Measurements from ENCODE around the gene DHX29.

DHX29 gene

DNA sequence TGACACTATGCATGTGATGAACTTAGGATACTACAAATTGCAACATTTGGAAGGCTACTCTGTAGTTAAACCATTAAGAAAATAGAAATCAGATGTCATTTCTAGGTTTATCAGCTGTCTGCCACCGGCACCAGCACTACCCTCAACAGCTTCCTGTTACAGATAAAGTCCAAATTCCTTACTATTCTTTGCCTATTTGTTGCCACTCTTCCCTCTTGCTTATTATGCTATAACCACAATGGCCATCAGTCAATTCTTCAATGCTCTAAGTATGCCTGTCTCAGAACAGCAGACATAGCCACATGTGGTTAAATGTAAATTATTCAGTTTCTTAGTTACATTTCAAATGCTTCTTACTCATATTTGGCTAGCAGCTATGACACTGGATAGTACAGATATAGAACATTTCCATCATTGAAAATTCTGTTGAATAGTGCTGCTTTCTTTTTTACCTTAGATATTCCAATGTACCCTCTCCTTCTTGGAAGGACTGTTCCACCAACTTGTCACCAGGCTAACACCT lies 21.0 kb downstream of the DHX29 start:
- no peak overlapping the region for H2BK15ac ChIP-seq (ENCODE audit: low read length)
- H3K27me3 ChIP-seq (ENCODE audit: control insufficient read depth in 3 of 3, insufficient read depth in 3 of 3, low read depth in 1 of 3, low read length in 3 of 3) = no peaks in the 10 kb centered on the region
- H3K14ac ChIP-seq (ENCODE audit: low read length) = no peak overlapping the region
- no peak overlapping the region for H3K4ac ChIP-seq (ENCODE audit: low read length)
- no peaks in the 10 kb centered on the region for H3K4me1 ChIP-seq (ENCODE audit: control insufficient read depth in 2 of 2, insufficient read depth in 1 of 2, low read depth in 1 of 2, low read length in 2 of 2)
- no peak overlapping the region for H3K4me2 ChIP-seq (ENCODE audit: insufficient read depth, low read length, poor library complexity, severe bottlenecking)
- no peak overlapping the region for H2BK12ac ChIP-seq (ENCODE audit: low read length)
- H3K36me3 ChIP-seq (replicated peaks in 1 of 2; ENCODE audit: control insufficient read depth in 2 of 2, insufficient read depth in 2 of 2, low read length in 2 of 2) = peaks cover 7 to 89% of the 10 kb centered on the region in 2 donors
- H3K79me1 ChIP-seq (ENCODE audit: low read depth, low read length) = no peaks in the 10 kb centered on the region
- H4K8ac ChIP-seq (ENCODE audit: low read depth, low read length) = no peak overlapping the region
- no peak overlapping the region for H3K27ac ChIP-seq (replicated peaks; ENCODE audit: low read length)
- H3K23ac ChIP-seq (ENCODE audit: low read depth, low read length, poor library complexity) = no peak overlapping the region
- H3K18ac ChIP-seq (ENCODE audit: low read length) = no peak overlapping the region
- H2BK5ac ChIP-seq (ENCODE audit: low read length) = no peak overlapping the region
- no peak for DNase-seq (ENCODE audit: low spot score)
- H2BK120ac ChIP-seq (ENCODE audit: low read depth, low read length) = no peak overlapping the region
- no peak overlapping the region for H3K9ac ChIP-seq (ENCODE audit: low read depth, low read length, poor library complexity)
- H3K4me3 ChIP-seq (ENCODE audit: low read length in 2 of 2) = no peak overlapping the region
- H4K91ac ChIP-seq (ENCODE audit: low read depth, low read length, poor library complexity) = no peak overlapping the region
- no peak overlapping the region for H2AK5ac ChIP-seq (ENCODE audit: low read depth, low read length)
- H2AFZ ChIP-seq (ENCODE audit: low read length) = no peak overlapping the region
- WGBS, 2 donors (ENCODE audit: extremely low coverage in 2 of 2, insufficient read length in 2 of 2, insufficient replicate concordance in 1 of 2) = no CpG with 5 or more reads among the region's 1 CpG
- no peaks in the 10 kb centered on the region for H3K9me3 ChIP-seq (replicated peaks in 1 of 2; ENCODE audit: control insufficient read depth in 2 of 2, insufficient read depth in 1 of 2, low read depth in 1 of 2, low read length in 2 of 2)

GRCh38 chr5:55278778-55279177 lies 28.7 kb downstream of the DHX29 start:
- Histone ChIP-seq H2AK5ac (ENCODE audit: low read depth, low read length) (no peak overlapping the region), H3K14ac (ENCODE audit: low read length) (no peak overlapping the region), H3K23ac (ENCODE audit: low read depth, low read length, poor library complexity) (no peak overlapping the region), H2BK12ac (ENCODE audit: low read length) (no peak overlapping the region), H4K91ac (ENCODE audit: low read depth, low read length, poor library complexity) (no peak overlapping the region), H3K4me3 (ENCODE audit: low read length in 2 of 2) (no peak overlapping the region), H3K4me2 (ENCODE audit: insufficient read depth, low read length, poor library complexity, severe bottlenecking) (no peak overlapping the region), H3K4ac (ENCODE audit: low read length) (no peak overlapping the region), H4K8ac (ENCODE audit: low read depth, low read length) (no peak overlapping the region), H2BK120ac (ENCODE audit: low read depth, low read length) (no peak overlapping the region), H3K79me1 (ENCODE audit: low read depth, low read length) (no peaks in the 10 kb centered on the region), H3K9me3 (replicated peaks in 1 of 2; ENCODE audit: control insufficient read depth in 2 of 2, insufficient read depth in 1 of 2, low read depth in 1 of 2, low read length in 2 of 2) (no peaks in the 10 kb centered on the region), H3K36me3 (replicated peaks in 1 of 2; ENCODE audit: control insufficient read depth in 2 of 2, insufficient read depth in 2 of 2, low read length in 2 of 2) (peaks cover 17 to 96% of the 10 kb centered on the region in 2 donors), H2BK15ac (ENCODE audit: low read length) (no peak overlapping the region), H3K27me3 (ENCODE audit: control insufficient read depth in 3 of 3, insufficient read depth in 3 of 3, low read depth in 1 of 3, low read length in 3 of 3) (no peaks in the 10 kb centered on the region), H3K18ac (ENCODE audit: low read length) (no peak overlapping the region), H3K4me1 (ENCODE audit: control insufficient read depth in 2 of 2, insufficient read depth in 1 of 2, low read depth in 1 of 2, low read length in 2 of 2) (no peaks in the 10 kb centered on the region), H3K9ac (ENCODE audit: low read depth, low read length, poor library complexity) (no peak overlapping the region), H2AFZ (ENCODE audit: low read length) (no peak overlapping the region), H3K27ac (replicated peaks; ENCODE audit: low read length) (no peak overlapping the region), H2BK5ac (ENCODE audit: low read length) (no peak overlapping the region)
- DNase-seq (ENCODE audit: low spot score) = no peak
- WGBS, 2 donors (ENCODE audit: extremely low coverage in 2 of 2, insufficient read length in 2 of 2, insufficient replicate concordance in 1 of 2) = no CpG with 5 or more reads among the region's 4 CpGs

GRCh38 chr5:55276771-55277170 lies 30.7 kb downstream of the DHX29 start:
- Histone ChIP-seq H3K18ac (ENCODE audit: low read length) (no peak overlapping the region), H3K9me3 (replicated peaks in 1 of 2; ENCODE audit: control insufficient read depth in 2 of 2, insufficient read depth in 1 of 2, low read depth in 1 of 2, low read length in 2 of 2) (no peaks in the 10 kb centered on the region), H2BK15ac (ENCODE audit: low read length) (no peak overlapping the region), H3K27me3 (ENCODE audit: control insufficient read depth in 3 of 3, insufficient read depth in 3 of 3, low read depth in 1 of 3, low read length in 3 of 3) (no peaks in the 10 kb centered on the region), H3K27ac (replicated peaks; ENCODE audit: low read length) (no peak overlapping the region), H3K36me3 (replicated peaks in 1 of 2; ENCODE audit: control insufficient read depth in 2 of 2, insufficient read depth in 2 of 2, low read length in 2 of 2) (peaks cover 13 to 95% of the 10 kb centered on the region in 2 donors), H3K4ac (ENCODE audit: low read length) (no peak overlapping the region), H2AK5ac (ENCODE audit: low read depth, low read length) (no peak overlapping the region), H3K23ac (ENCODE audit: low read depth, low read length, poor library complexity) (no peak overlapping the region), H3K79me1 (ENCODE audit: low read depth, low read length) (no peaks in the 10 kb centered on the region), H3K4me1 (ENCODE audit: control insufficient read depth in 2 of 2, insufficient read depth in 1 of 2, low read depth in 1 of 2, low read length in 2 of 2) (no peaks in the 10 kb centered on the region), H2AFZ (ENCODE audit: low read length) (no peak overlapping the region), H2BK5ac (ENCODE audit: low read length) (no peak overlapping the region), H3K9ac (ENCODE audit: low read depth, low read length, poor library complexity) (no peak overlapping the region), H2BK12ac (ENCODE audit: low read length) (no peak overlapping the region), H3K4me3 (ENCODE audit: low read length in 2 of 2) (no peak overlapping the region), H3K14ac (ENCODE audit: low read length) (no peak overlapping the region), H3K4me2 (ENCODE audit: insufficient read depth, low read length, poor library complexity, severe bottlenecking) (no peak overlapping the region), H4K8ac (ENCODE audit: low read depth, low read length) (no peak overlapping the region), H2BK120ac (ENCODE audit: low read depth, low read length) (no peak overlapping the region), H4K91ac (ENCODE audit: low read depth, low read length, poor library complexity) (no peak overlapping the region)
- no CpG with 5 or more reads among the region's 1 CpG for WGBS, 2 donors (ENCODE audit: extremely low coverage in 2 of 2, insufficient read length in 2 of 2, insufficient replicate concordance in 1 of 2)
- no peak for DNase-seq (ENCODE audit: low spot score)

GRCh38 chr5:55258339-55258738 lies 49.2 kb downstream of the DHX29 start:
- no peak overlapping the region for H3K14ac ChIP-seq (ENCODE audit: low read length)
- no peak for DNase-seq (ENCODE audit: low spot score)
- no peak overlapping the region for H2BK120ac ChIP-seq (ENCODE audit: low read depth, low read length)
- H3K27me3 ChIP-seq (ENCODE audit: control insufficient read depth in 3 of 3, insufficient read depth in 3 of 3, low read depth in 1 of 3, low read length in 3 of 3) = no peaks in the 10 kb centered on the region
- H2BK12ac ChIP-seq (ENCODE audit: low read length) = no peak overlapping the region
- no peak overlapping the region for H2BK5ac ChIP-seq (ENCODE audit: low read length)
- no peak overlapping the region for H3K4ac ChIP-seq (ENCODE audit: low read length)
- no peak overlapping the region for H4K91ac ChIP-seq (ENCODE audit: low read depth, low read length, poor library complexity)
- H3K23ac ChIP-seq (ENCODE audit: low read depth, low read length, poor library complexity) = no peak overlapping the region
- H2AK5ac ChIP-seq (ENCODE audit: low read depth, low read length) = no peak overlapping the region
- no peak overlapping the region for H3K18ac ChIP-seq (ENCODE audit: low read length)
- no peak overlapping the region for H4K8ac ChIP-seq (ENCODE audit: low read depth, low read length)
- H3K9ac ChIP-seq (ENCODE audit: low read depth, low read length, poor library complexity) = no peak overlapping the region
- H3K4me3 ChIP-seq (ENCODE audit: low read length in 2 of 2) = no peak overlapping the region
- H3K79me1 ChIP-seq (ENCODE audit: low read depth, low read length) = no peaks in the 10 kb centered on the region
- no CpG with 5 or more reads among the region's 3 CpGs for WGBS, 2 donors (ENCODE audit: extremely low coverage in 2 of 2, insufficient read length in 2 of 2, insufficient replicate concordance in 1 of 2)
- H3K27ac ChIP-seq (replicated peaks; ENCODE audit: low read length) = no peak overlapping the region
- no peaks in the 10 kb centered on the region for H3K4me1 ChIP-seq (ENCODE audit: control insufficient read depth in 2 of 2, insufficient read depth in 1 of 2, low read depth in 1 of 2, low read length in 2 of 2)
- H3K36me3 ChIP-seq (replicated peaks in 1 of 2; ENCODE audit: control insufficient read depth in 2 of 2, insufficient read depth in 2 of 2, low read length in 2 of 2) = peaks cover 0 to 87% of the 10 kb centered on the region in 2 donors
- H2BK15ac ChIP-seq (ENCODE audit: low read length) = no peak overlapping the region
- H3K4me2 ChIP-seq (ENCODE audit: insufficient read depth, low read length, poor library complexity, severe bottlenecking) = no peak overlapping the region
- no peak overlapping the region for H2AFZ ChIP-seq (ENCODE audit: low read length)
- H3K9me3 ChIP-seq (replicated peaks in 1 of 2; ENCODE audit: control insufficient read depth in 2 of 2, insufficient read depth in 1 of 2, low read depth in 1 of 2, low read length in 2 of 2) = no peaks in the 10 kb centered on the region
